Keratinocyte (primary cell): ENCODE data around the gene SH3PXD2B.
"Not testable (repeated sequence)": the region's sequence is repeated elsewhere in the genome, so short reads cannot be mapped to it uniquely, and the experiment has no call there.

Experiments used
- EZH2 ChIP-seq: IDR thresholded peaks from one replicate; pipeline ENCODE4 v1.6.1; 2012; ENCODE audit warnings: inconsistent platforms, mild to moderate bottlenecking, low read length, moderate library complexity
- TF ChIP-seq, protein P1 (sequence below), 3 experiments: IDR thresholded peaks in 1 of 3; conservative IDR thresholded peaks in 1 of 3; optimal IDR thresholded peaks in 1 of 3; 2 replicates in 2 of 3; 3 replicates in 1 of 3; pipeline versions ENCODE3 to v1.5.1; 2011; ENCODE audit warnings: low read length in 3 of 3, mild to moderate bottlenecking in 3 of 3, moderate library complexity in 2 of 3, control low read depth in 1 of 3, inconsistent platforms in 1 of 3; ENCODE audit not compliant: insufficient read depth in 2 of 3; ENCODE audit errors: extremely low read depth in 1 of 3

DNA sequence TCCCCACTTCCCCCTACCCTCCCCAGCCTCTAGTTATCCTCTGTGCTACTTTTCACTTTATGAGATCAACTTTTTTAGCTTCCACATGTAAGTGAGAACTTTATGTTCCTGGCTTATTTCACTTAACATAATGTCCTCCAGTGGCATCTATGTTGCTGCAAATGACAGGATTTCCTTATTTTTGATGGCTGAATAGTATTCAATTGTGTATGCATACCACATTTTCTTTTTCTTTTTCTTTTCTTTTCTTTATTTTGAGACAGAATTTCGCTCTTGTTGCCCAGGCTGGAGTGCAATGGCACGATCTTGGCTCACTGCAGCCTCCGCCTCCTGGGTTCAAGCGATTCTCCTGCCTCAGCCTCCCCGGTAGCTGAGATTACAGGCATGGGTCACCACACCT is 44.8 kb downstream of the SH3PXD2B start:
- TF ChIP-seq, protein P1, sequence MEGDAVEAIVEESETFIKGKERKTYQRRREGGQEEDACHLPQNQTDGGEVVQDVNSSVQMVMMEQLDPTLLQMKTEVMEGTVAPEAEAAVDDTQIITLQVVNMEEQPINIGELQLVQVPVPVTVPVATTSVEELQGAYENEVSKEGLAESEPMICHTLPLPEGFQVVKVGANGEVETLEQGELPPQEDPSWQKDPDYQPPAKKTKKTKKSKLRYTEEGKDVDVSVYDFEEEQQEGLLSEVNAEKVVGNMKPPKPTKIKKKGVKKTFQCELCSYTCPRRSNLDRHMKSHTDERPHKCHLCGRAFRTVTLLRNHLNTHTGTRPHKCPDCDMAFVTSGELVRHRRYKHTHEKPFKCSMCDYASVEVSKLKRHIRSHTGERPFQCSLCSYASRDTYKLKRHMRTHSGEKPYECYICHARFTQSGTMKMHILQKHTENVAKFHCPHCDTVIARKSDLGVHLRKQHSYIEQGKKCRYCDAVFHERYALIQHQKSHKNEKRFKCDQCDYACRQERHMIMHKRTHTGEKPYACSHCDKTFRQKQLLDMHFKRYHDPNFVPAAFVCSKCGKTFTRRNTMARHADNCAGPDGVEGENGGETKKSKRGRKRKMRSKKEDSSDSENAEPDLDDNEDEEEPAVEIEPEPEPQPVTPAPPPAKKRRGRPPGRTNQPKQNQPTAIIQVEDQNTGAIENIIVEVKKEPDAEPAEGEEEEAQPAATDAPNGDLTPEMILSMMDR (optimal IDR thresholded peaks at IDR 0.05 in 1 of 3, IDR thresholded peaks at IDR 0.05 in 1 of 3, conservative IDR thresholded peaks at IDR 0.05 in 1 of 3; ENCODE audit: extremely low read depth in 1 of 3, insufficient read depth in 2 of 3, low read length in 3 of 3) = not testable (repeated sequence)
- TF ChIP-seq EZH2 = not testable (repeated sequence)
